BJ (cell line): ENCODE data around the gene KDM5B. TPM values are rescaled to one million over a fixed set of nuclear protein-coding genes. Genes with fewer than 3 reads are reported as not detected.

Source experiments
- CTCF ChIA-PET: fragments of 350-600 bp; formaldehyde crosslinking; extraction: SDS; loops from one replicate; lab custom pipeline; 2021; ENCODE audit warnings: antibody characterized with exemption, inconsistent platforms; lab: Yijun Ruan, JAX
- POLR2A ChIA-PET: fragments of 300-600 bp; sonication (Branson Sonifier 250); formaldehyde crosslinking; extraction: SDS; loops from one replicate; lab custom pipeline; 2021; ENCODE audit warnings: antibody characterized with exemption; lab: Charles Lee
- DNase-seq: peaks from one replicate; pipeline ENCODE4 v3.0.0-alpha.2; 2011; ENCODE audit warnings: low read depth
- H3K27me3 ChIP-seq: 2 replicates; pipeline ENCODE4 v1.6.0; 2011; ENCODE audit warnings: low read length; ENCODE audit not compliant: control insufficient read depth, insufficient read depth
- H3K36me3 ChIP-seq: 2 replicates; pipeline ENCODE4 v1.5.1; 2011; ENCODE audit warnings: low read length; ENCODE audit not compliant: control insufficient read depth, insufficient read depth
- H3K4me3 ChIP-seq: 2 replicates; pipeline ENCODE4 v1.5.1; 2011; ENCODE audit warnings: low read depth, mild to moderate bottlenecking, control low read depth, low read length
- CTCF ChIP-seq: IDR thresholded peaks from 2 replicates; pipeline ENCODE4 v1.5.1; 2011; ENCODE audit warnings: low read depth, mild to moderate bottlenecking, control low read depth, inconsistent platforms, low read length, moderate library complexity; ENCODE audit not compliant: insufficient read depth
- polyA plus RNA-seq: library from polyadenylated mRNA; depleted of rRNA; stranded (reverse); fragments of >200 nt; gene quantifications from 2 replicates; pipeline ENCODE4 v1.2.3, GENCODE V29; 2011

Gene KDM5B
- polyA plus RNA-seq, 1 experiment: 39.6 TPM

GRCh38 chr1:202804126-202804525 lies 4.1 kb downstream of the KDM5B start:
- ChIA-PET CTCF (no interaction called here), POLR2A (no interaction called here)
- H3K4me3 ChIP-seq: no peak overlapping the region
- H3K36me3 ChIP-seq: no peaks in the 10 kb centered on the region
- TF ChIP-seq CTCF: no peak
- H3K27me3 ChIP-seq: no peaks in the 10 kb centered on the region
- no peak for DNase-seq

GRCh38 chr1:202802998-202803932 lies 5.0 kb downstream of the KDM5B start:
- DNase-seq: no peak
- no peak for TF ChIP-seq CTCF
- CTCF ChIA-PET: interaction anchor here (0.8 kb wide), 1 partner anchor 10 kb away, joined by 3 read pairs; no protein-coding TSS in a partner anchor
- Histone ChIP-seq H3K36me3 (peaks cover 3% of the 10 kb centered on the region), H3K27me3 (no peaks in the 10 kb centered on the region), H3K4me3 (no peak overlapping the region)
- POLR2A ChIA-PET: interaction anchor here (0.5 kb wide), 1 partner anchor 10 kb away, joined by 3 read pairs; no protein-coding TSS in a partner anchor

- no peak for TF ChIP-seq CTCF
- no peak for DNase-seq
- Histone ChIP-seq H3K36me3 (peaks cover 3% of the 10 kb centered on the region), H3K4me3 (no peak overlapping the region), H3K27me3 (no peaks in the 10 kb centered on the region)
- POLR2A ChIA-PET: no interaction called here
- CTCF ChIA-PET: no interaction called here
These were observed 6.2 kb downstream of the KDM5B start for GRCh38 chr1:202802034-202802433.

- Histone ChIP-seq H3K36me3 (peaks cover 6% of the 10 kb centered on the region), H3K27me3 (no peaks in the 10 kb centered on the region), H3K4me3 (no peak overlapping the region)
- DNase-seq: no peak
- CTCF ChIA-PET: interaction anchor here (1.0 to 1.6 kb wide), 2 partner anchors 9 to 83 kb away, joined by 3 to 4 read pairs; partner anchors contain the start of gene PCAT6
- POLR2A ChIA-PET: interaction anchor here (0.5 to 0.6 kb wide), 2 partner anchors 10 to 13 kb away, joined by 3 to 4 read pairs; no protein-coding TSS in a partner anchor
- TF ChIP-seq CTCF: no peak
These were observed 7.0 kb downstream of the KDM5B start for GRCh38 chr1:202801175-202801574.

GRCh38 chr1:202800742-202801141 lies 7.5 kb downstream of the KDM5B start:
- no peak for TF ChIP-seq CTCF
- Histone ChIP-seq H3K4me3 (no peak overlapping the region), H3K27me3 (no peaks in the 10 kb centered on the region), H3K36me3 (peaks cover 9% of the 10 kb centered on the region)
- DNase-seq: no peak
- POLR2A ChIA-PET: interaction anchor here (0.6 kb wide), 1 partner anchor 13 kb away, joined by 4 read pairs; no protein-coding TSS in a partner anchor
- CTCF ChIA-PET: interaction anchor here (1.0 to 1.6 kb wide), 2 partner anchors 10 to 82 kb away, joined by 3 to 4 read pairs; partner anchors contain the start of gene PCAT6
